T follicular helper cell (primary cell): ENCODE data around the gene RAD51B.

Experiments
- DNase-seq: peaks from one replicate; pipeline ENCODE4 v3.0.0-alpha.2; 2020; ENCODE audit warnings: low read depth

The RAD51B gene

GRCh38 chr14:68236582-68237458 lies 417.2 kb downstream of the RAD51B start:
- no peak for DNase-seq

GRCh38 chr14:68238551-68238950 lies 419.0 kb downstream of the RAD51B start:
- no peak for DNase-seq

- DNase-seq, result no peak
Measured at GRCh38 chr14:68238976-68239375, 419.4 kb downstream of the RAD51B start.

- no peak for DNase-seq
Measured at GRCh38 chr14:68239988-68240771, 420.6 kb downstream of the RAD51B start.

GRCh38 chr14:68241862-68242487 lies 422.4 kb downstream of the RAD51B start:
- DNase-seq, result no peak

- no peak for DNase-seq
Measured at GRCh38 chr14:68243450-68244010, 424.0 kb downstream of the RAD51B start.

- DNase-seq, result no peak
Measured at GRCh38 chr14:68244262-68244980, 424.8 kb downstream of the RAD51B start.

GRCh38 chr14:68245146-68246073 lies 425.8 kb downstream of the RAD51B start:
- no peak for DNase-seq

GRCh38 chr14:68246074-68246785 lies 426.7 kb downstream of the RAD51B start:
- no peak for DNase-seq

GRCh38 chr14:68246786-68247105 lies 427.2 kb downstream of the RAD51B start:
- no peak for DNase-seq

GRCh38 chr14:68247274-68247673 lies 427.7 kb downstream of the RAD51B start:
- DNase-seq, result no peak

- no peak for DNase-seq
Measured at GRCh38 chr14:68247676-68248268, 428.2 kb downstream of the RAD51B start.

GRCh38 chr14:68248481-68249255 lies 429.1 kb downstream of the RAD51B start:
- DNase-seq, result no peak

- no peak for DNase-seq
Measured at GRCh38 chr14:68249661-68250451, 430.3 kb downstream of the RAD51B start.

- no peak for DNase-seq
Measured at GRCh38 chr14:68250927-68251768, 431.6 kb downstream of the RAD51B start.

GRCh38 chr14:68251769-68252100 lies 432.2 kb downstream of the RAD51B start:
- no peak for DNase-seq

GRCh38 chr14:68253160-68253780 lies 433.7 kb downstream of the RAD51B start:
- DNase-seq, result no peak
